HG02973 (cell line): ENCODE results near the gene DLG2.

Experiments
- ATAC-seq: cut with Tn5 transposase; IDR thresholded peaks from one replicate; pipeline ENCODE4 v1.9.1; 2021; ENCODE audit warnings: moderate library complexity; ENCODE audit not compliant: unreplicated experiment

DLG2 gene

GRCh38 chr11:83979593-83979992 is 1647.6 kb downstream of the DLG2 start:
- no peak for ATAC-seq

- ATAC-seq = no peak
Observed at GRCh38 chr11:83978942-83979341, 1648.2 kb downstream of the DLG2 start.

GRCh38 chr11:83976086-83976485 is 1651.1 kb downstream of the DLG2 start:
- no peak for ATAC-seq

DNA sequence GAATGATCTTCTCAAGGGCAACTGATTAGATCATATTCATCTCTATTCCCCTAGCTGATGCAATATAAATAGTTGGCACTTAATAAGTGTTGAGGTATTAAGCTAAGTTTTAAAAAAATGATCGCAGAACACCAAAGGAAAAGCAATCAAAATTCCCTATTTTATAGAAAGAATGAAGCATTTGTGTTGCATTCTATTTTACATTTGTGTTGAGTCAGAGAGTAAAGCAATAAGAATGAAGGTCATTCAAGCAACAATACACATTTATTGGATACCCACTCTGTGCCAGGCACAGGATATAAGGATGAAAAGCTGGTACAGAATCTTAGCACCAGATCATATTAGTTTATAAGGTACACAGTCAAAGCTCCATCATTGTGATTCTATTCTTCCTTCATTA is 1654.6 kb downstream of the DLG2 start:
- no peak for ATAC-seq

- ATAC-seq = no peak
Observed at GRCh38 chr11:83971063-83971462, 1656.1 kb downstream of the DLG2 start.

DNA sequence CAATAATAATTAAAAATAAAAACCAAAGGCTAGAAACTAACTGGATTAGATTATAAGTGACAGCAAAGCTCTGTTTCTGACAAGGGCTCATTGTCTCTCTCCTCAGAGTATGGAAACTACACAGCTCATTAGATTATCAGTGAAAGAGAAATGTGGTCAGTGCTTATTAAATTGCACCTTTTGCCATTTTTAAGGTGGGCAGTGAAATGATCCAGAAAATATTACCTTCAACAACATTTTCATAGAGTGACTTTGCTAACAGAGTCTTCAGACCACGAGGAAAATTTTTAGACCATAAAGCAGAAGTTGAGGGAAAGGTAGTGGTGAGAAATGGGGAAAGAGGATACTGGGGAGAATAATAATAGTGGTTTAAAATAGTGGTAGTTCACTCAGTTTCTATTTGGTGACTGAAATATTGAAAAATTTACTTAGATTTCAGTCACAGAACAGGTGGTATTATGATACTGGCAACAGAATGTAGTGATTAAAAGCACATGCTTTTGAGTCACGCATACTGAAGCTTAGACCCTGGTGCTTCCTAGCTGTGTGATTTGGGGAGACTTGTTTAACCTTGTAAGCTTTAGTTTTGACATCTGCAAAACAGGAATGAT is 1657.0 kb downstream of the DLG2 start:
- peak; percentile 89 for ATAC-seq

GRCh38 chr11:83957038-83957900 is 1669.9 kb downstream of the DLG2 start:
- no peak for ATAC-seq

DNA sequence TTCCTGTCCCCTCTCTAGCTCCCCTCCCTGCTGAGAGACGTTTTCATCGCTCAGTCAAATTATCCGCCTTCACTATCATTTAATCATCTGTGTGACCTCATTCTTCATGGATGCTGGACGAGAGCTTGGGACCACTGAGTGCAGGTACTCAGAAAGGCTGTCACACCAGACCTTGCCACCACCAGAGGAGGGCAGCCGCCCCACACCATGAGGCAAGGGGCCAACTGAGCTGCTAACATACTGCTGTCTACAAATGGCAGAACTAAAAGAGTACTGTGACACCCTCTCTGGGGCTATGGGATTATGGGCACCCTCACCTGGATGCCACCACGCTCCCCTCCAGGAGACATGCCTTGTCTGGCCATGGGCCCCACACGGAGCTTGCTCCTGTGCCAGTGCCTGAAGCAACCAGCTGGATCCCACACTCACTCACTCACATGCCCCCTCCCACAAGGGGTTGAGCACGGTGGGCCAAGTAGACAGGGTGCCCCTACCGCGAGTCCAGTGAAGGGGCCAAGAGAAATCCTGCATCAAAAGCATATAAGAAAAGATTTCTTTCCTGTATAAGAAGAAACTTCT is 1670.9 kb downstream of the DLG2 start:
- no peak for ATAC-seq

GRCh38 chr11:83954780-83955179 is 1672.4 kb downstream of the DLG2 start:
- no peak for ATAC-seq

DNA sequence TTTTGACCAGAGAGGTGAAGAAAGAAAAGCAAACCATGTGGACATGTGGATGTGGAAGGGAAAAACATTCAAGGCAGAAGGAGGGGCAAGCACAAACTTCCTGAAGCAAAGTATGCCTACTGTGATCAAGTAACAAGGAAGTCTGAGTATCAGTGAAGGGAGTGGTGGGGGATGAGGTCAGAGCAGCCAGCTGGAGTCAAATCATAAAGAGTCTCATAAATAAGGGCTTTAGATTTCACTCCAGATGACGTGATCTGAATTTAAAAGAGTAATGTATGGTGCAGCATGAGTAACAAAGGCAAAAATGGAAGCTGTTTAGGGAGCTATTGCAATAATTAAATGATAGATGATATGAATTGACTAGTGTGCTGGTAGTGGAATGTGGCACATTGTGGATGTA is 1675.6 kb downstream of the DLG2 start:
- ATAC-seq = no peak

DNA sequence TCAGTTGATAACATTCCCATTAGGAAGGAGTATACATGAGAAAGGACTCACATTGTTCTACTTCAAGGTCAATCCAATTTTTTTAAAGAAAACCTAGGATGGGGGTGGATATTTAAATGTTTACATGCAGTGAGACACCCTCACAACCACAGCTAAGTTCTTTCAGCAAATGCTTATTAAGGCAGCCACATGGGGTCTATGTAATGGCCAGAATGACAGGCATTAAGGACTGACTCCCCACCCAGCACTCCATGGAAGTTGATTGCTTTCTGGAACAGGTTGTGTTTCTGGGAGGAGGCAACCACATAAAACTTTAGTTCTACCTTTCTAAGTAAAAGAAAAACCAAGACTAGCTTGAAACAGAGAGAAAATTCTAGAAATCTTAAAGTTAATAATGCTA is 1678.9 kb downstream of the DLG2 start:
- no peak for ATAC-seq

- no peak for ATAC-seq
Observed at GRCh38 chr11:83945976-83946375, 1681.2 kb downstream of the DLG2 start.

DNA sequence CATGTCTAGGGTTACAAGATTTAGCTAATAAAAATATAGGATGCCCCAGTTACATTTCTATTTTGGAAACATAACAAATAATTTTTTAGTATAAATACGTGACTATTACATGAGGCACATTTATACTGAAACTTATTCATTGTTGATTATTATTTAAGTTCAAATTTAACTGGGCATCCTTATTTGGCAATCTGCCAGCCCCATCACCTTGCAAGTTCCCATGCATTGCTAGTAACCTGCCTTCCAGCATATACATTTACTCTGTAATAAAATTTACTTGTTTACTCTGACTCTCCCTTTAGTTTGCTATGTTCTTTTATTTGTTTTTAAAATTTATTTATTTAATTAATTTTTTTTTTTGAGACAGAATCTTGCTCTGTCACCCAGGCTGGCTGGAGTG is 1686.1 kb downstream of the DLG2 start:
- ATAC-seq = no peak

DNA sequence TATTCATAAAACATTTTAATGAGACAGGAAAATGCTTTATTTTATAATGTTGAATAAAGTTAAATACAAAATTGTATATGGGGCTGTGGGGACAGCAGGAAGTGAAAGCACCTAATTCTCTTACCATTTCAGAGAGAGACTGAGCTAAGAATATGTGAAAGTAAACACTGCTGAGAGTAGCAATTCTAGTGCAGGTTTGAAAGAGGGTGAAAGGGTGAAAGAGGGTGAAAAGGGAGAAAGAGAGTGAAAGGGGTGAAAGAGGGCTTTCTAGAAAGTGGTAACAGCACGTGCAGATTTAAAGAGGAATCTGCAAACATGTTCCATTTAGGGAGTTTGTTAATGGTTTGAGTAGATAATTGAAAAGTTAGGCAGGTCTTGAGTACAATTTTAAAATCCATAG is 1689.0 kb downstream of the DLG2 start:
- ATAC-seq = no peak

- ATAC-seq = no peak
Observed at GRCh38 chr11:83933008-83933407, 1694.1 kb downstream of the DLG2 start.

DNA sequence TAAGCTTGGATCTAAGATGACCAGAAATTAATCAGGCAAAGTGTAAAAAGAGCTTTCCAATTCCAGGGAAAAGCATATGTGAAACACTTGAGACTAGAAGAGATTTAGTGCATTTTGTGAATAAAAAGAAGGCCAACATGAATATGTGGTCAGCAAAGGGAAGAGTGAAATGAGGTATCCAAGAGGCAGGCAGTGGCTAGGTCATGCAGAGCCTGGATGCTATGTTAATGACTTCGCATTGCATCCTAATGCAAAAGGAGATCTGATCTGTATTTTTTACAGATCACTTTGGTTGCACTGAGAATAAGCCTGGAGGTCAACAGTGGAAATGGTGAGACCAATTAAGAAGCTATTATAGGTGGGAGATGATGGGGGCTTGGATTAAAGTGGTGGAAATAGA is 1699.7 kb downstream of the DLG2 start:
- no peak for ATAC-seq

DNA sequence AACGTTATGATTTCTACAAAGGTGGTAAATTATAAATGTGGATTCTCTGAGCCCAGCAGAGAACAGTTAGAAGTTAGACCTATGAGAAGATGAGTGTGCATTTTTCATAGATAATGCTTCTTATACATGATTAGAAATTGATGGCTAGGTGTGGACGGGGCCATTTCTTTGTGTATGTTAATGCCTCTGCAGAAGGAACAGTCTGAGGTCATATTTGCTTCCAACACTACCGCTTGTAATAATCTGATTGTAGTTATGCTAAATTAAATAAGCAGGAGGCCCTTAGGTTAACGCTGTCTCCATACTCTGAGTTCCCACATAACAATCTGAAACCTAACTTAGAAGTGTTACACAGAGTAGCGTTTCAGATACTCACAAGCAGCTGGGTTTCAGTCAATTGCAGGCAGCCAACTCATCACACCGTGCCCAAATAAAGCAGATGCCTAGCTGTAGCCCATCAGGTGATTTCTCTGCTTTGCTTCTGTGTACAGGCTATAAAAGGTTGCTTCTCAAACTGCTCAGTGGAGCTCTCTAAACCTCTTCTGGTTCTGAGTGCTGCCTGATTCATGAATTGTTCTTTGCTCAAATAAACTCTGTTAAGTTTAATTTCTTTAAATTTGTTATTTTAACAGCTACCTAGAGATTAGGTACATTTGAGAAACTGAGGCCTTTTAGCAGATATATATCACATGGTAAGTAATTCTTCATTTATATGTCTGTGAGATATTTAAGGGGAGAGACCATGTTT is 1702.2 kb downstream of the DLG2 start:
- ATAC-seq = no peak

- no peak for ATAC-seq
Observed at GRCh38 chr11:83923961-83924360, 1703.2 kb downstream of the DLG2 start.

DNA sequence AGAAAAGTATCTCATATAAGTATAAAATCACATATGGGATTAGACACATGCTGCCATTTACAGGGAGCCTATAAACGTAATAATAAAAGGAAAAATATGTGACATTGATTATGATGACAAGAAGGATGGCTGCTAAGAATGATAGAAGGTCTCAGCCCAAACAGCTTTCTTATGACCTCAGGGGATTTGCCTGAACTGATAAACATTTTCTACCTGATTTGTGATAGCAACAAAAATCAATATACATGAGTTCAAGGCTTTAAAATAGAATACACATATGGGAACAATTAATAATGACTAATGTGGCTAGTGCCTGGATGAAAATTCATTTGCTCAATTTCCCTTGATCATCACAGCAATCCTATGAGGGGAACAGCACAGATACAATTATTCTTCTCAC is 1704.2 kb downstream of the DLG2 start:
- no peak for ATAC-seq

- ATAC-seq = no peak
Observed at GRCh38 chr11:83922318-83922717, 1704.8 kb downstream of the DLG2 start.

DNA sequence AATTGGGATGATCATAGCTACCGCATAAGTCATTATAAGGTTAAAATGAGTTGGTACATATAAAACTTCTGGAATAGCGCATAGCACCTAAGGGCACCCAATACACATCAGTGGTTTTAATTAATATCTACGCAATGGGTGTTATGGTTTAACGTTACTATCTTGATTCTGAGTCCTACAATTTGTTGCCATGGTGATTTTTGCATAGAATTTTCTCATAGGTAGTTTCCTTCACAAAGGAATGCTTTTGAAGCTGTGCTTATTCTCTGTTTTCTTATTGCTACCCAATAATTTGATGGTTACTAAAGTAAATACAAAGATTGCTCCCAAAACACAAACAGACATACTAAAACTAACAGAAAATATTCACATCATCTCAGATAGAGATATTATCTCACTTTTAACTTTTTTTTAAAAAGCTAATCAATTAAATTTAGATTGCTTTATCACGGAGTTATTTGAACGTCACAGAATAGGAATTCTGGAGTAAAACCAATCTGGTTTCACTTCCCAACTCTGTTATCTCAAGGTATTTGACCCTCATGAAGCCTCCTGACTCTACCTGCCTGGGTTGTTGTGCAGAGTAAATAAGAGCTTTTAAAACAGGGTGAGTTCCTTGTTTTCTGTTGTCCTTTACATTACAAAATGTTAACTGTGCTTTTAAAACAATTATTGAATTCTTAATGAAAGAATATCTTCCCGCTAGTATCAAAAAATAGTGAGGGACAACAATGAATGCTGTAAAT is 1705.5 kb downstream of the DLG2 start:
- no peak for ATAC-seq
